ENCODE data around the gene DEFB124. TPM values are rescaled to one million over a fixed set of nuclear protein-coding genes. Genes with fewer than 3 reads are reported as not detected.

DEFB124 gene
- total RNA-seq, 4 donors from 2014 or later: not detected

GRCh38 chr20:31496761-31497295, 21.9 kb upstream of the DEFB124 start:
- 36% methylated on average over 15 of the region's 15 CpGs; no CpG with 5 or more reads in 1 of the 2 donors for WGBS, 2 donors (ENCODE audit: low coverage in 1 of 2)
- intact Hi-C loops (cut with DNase I; ENCODE audit: low total_unique reads): no loop called here
- Histone ChIP-seq H3K27ac (peak overlapping the region; percentile 45 to 66 (median 55)), H3K27me3 (no peaks in the 10 kb centered on the region), H3K4me1 (peaks cover 0 to 8% (median 0%) of the 10 kb centered on the region in 4 donors), H3K36me3 (no peaks in the 10 kb centered on the region), H3K9me3 (no peaks in the 10 kb centered on the region), H3K4me3 (no peak overlapping the region)
- in situ Hi-C loops (cut with MboI; ENCODE audit: low pct_ligation_motif_present in 1 of 4, low pct_unique_long_range_greater_than_20kb in 1 of 4, low sequenced_read_pairs in 3 of 4): no loop called here
- TF ChIP-seq CTCF (IDR thresholded peaks at IDR 0.05) (no peak), EP300 (IDR thresholded peaks at IDR 0.05; ENCODE audit: low read depth) (no peak), POLR2A (IDR thresholded peaks at IDR 0.05) (no peak), POLR2AphosphoS5 (IDR thresholded peaks at IDR 0.05) (no peak)
- DNase-seq: peak; percentile 22

- H3K9me3 ChIP-seq: no peaks in the 10 kb centered on the region
- in situ Hi-C loops (cut with MboI; ENCODE audit: low pct_ligation_motif_present in 1 of 4, low pct_unique_long_range_greater_than_20kb in 1 of 4, low sequenced_read_pairs in 3 of 4) (no loop called here), intact Hi-C loops (cut with DNase I; ENCODE audit: low total_unique reads) (no loop called here)
- H3K4me3 ChIP-seq: no peak overlapping the region
- H3K27ac ChIP-seq: no peak overlapping the region
- H3K36me3 ChIP-seq: no peaks in the 10 kb centered on the region
- H3K27me3 ChIP-seq: no peaks in the 10 kb centered on the region
- 56 to 58% methylated on average over 2 of the region's 2 CpGs for WGBS, 2 donors (ENCODE audit: low coverage in 1 of 2)
- TF ChIP-seq POLR2A (IDR thresholded peaks at IDR 0.05) (no peak), EP300 (IDR thresholded peaks at IDR 0.05; ENCODE audit: low read depth) (no peak), CTCF (IDR thresholded peaks at IDR 0.05) (no peak), POLR2AphosphoS5 (IDR thresholded peaks at IDR 0.05) (no peak)
- no peak for DNase-seq
- peaks cover 0 to 8% (median 0%) of the 10 kb centered on the region in 4 donors for H3K4me1 ChIP-seq
Measured at GRCh38 chr20:31494131-31494530, 19.2 kb upstream of the DEFB124 start.

- Histone ChIP-seq H3K4me1 (no peaks in the 10 kb centered on the region), H3K4me3 (no peak overlapping the region), H3K9me3 (no peaks in the 10 kb centered on the region), H3K36me3 (no peaks in the 10 kb centered on the region), H3K27me3 (peaks cover 2% of the 10 kb centered on the region), H3K27ac (no peak overlapping the region)
- in situ Hi-C loops (cut with MboI; ENCODE audit: low pct_ligation_motif_present in 1 of 4, low pct_unique_long_range_greater_than_20kb in 1 of 4, low sequenced_read_pairs in 3 of 4) (no loop called here), intact Hi-C loops (cut with DNase I; ENCODE audit: low total_unique reads) (no loop called here)
- 85 to 86% methylated on average over 2 to 3 of the region's 3 CpGs for WGBS, 2 donors (ENCODE audit: low coverage in 1 of 2)
- no peak for TF ChIP-seq POLR2A (IDR thresholded peaks at IDR 0.05)
- no peak for TF ChIP-seq EP300 (IDR thresholded peaks at IDR 0.05; ENCODE audit: low read depth)
- TF ChIP-seq POLR2AphosphoS5 (IDR thresholded peaks at IDR 0.05): no peak
- TF ChIP-seq CTCF (IDR thresholded peaks at IDR 0.05): no peak
- no peak for DNase-seq
Measured at GRCh38 chr20:31490752-31491151, 15.8 kb upstream of the DEFB124 start.

- no peak for DNase-seq
- peaks cover 0 to 5% (median 0%) of the 10 kb centered on the region in 4 donors for H3K4me1 ChIP-seq
- H3K27me3 ChIP-seq: peaks cover 8% of the 10 kb centered on the region
- no peak for TF ChIP-seq CTCF (IDR thresholded peaks at IDR 0.05)
- no peak for TF ChIP-seq POLR2A (IDR thresholded peaks at IDR 0.05)
- TF ChIP-seq EP300 (IDR thresholded peaks at IDR 0.05; ENCODE audit: low read depth): no peak
- TF ChIP-seq POLR2AphosphoS5 (IDR thresholded peaks at IDR 0.05): no peak
- in situ Hi-C loops (cut with MboI; ENCODE audit: low pct_ligation_motif_present in 1 of 4, low pct_unique_long_range_greater_than_20kb in 1 of 4, low sequenced_read_pairs in 3 of 4): no loop called here
- no peaks in the 10 kb centered on the region for H3K9me3 ChIP-seq
- no peak overlapping the region for H3K27ac ChIP-seq
- intact Hi-C loops (cut with DNase I; ENCODE audit: low total_unique reads): no loop called here
- WGBS, 2 donors (ENCODE audit: low coverage in 1 of 2): 69 to 70% methylated on average over 2 to 3 of the region's 3 CpGs
- H3K36me3 ChIP-seq: no peaks in the 10 kb centered on the region
- no peak overlapping the region for H3K4me3 ChIP-seq
Measured at GRCh38 chr20:31489152-31489551, 14.2 kb upstream of the DEFB124 start.

All from transverse colon (tissue), 4 donors.